ENCODE data around the gene HOXA6.

The HOXA6 gene

GRCh38 chr7:27172823-27173510 is 25.4 kb upstream of the HOXA6 start:
- no peak for DNase-seq

- no peak for DNase-seq
These were observed 24.8 kb upstream of the HOXA6 start for GRCh38 chr7:27172315-27172774.

GRCh38 chr7:27171637-27172314 is 24.2 kb upstream of the HOXA6 start:
- no peak for DNase-seq

GRCh38 chr7:27171325-27171636 is 23.7 kb upstream of the HOXA6 start:
- DNase-seq: no peak

- no peak for DNase-seq
These were observed 23.1 kb upstream of the HOXA6 start for GRCh38 chr7:27170426-27171324.

- no peak for DNase-seq
These were observed 22.3 kb upstream of the HOXA6 start for GRCh38 chr7:27169658-27170425.

- DNase-seq: no peak
These were observed 20.8 kb upstream of the HOXA6 start for GRCh38 chr7:27168265-27168947.

- no peak for DNase-seq
These were observed 20.3 kb upstream of the HOXA6 start for GRCh38 chr7:27167916-27168264.

- no peak for DNase-seq
These were observed 19.2 kb upstream of the HOXA6 start for GRCh38 chr7:27166531-27167505.

- no peak for DNase-seq
These were observed 18.5 kb upstream of the HOXA6 start for GRCh38 chr7:27165996-27166530.

- no peak for DNase-seq
These were observed 17.8 kb upstream of the HOXA6 start, which contains the start of gene HOXA9 for GRCh38 chr7:27165089-27165995. Gene HOXA9, minus strand, starts transcription at chr7:27165537. Its CDS starts 80 bp downstream, at chr7:27165457.

GRCh38 chr7:27164367-27165088 is 17.0 kb upstream of the HOXA6 start:
- no peak for DNase-seq

- no peak for DNase-seq
These were observed 16.4 kb upstream of the HOXA6 start for GRCh38 chr7:27164045-27164366.

GRCh38 chr7:27163288-27164044 is 15.9 kb upstream of the HOXA6 start:
- DNase-seq: no peak

- no peak for DNase-seq
These were observed 15.2 kb upstream of the HOXA6 start for GRCh38 chr7:27162561-27163287.

GRCh38 chr7:27161721-27162560 is 14.4 kb upstream of the HOXA6 start:
- DNase-seq: no peak

Data from stimulated activated CD4-positive, alpha-beta T cell treated with anti-CD3 and anti-CD28 coated beads, Interleukin-12 subunit alpha, Interleukin-12 subunit beta, amount 100 ng/mL, for 4 hours (primary cell).